Measurements from ENCODE around the gene STRN.
"Not testable (repeated sequence)": the region's sequence is repeated elsewhere in the genome, so short reads cannot be mapped to it uniquely, and the experiment has no call there.

The STRN gene

DNA sequence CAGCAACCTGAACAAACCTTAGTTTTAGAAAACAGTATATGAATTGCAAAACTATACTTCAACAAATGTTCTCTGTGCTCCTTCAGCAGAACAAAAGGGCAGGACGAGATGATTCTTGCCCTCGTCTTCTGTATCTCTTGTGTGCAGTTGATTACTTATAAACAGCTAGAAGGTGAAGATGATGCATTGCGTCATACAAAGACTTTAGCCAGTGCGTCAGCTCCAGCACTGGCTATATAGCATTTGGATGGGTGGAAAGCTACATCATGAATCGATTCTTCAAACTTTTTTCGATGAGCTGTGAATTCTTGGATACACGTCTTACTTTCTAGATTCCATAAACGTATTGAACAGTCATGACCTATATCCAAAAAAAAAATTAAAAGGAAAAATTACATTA, 117.1 kb downstream of the STRN start:
- no peak for DNase-seq (ENCODE audit: low read depth in 3 of 3, low spot score in 1 of 3)

- no peak for DNase-seq (ENCODE audit: low read depth in 3 of 3, low spot score in 1 of 3)
Observed at GRCh38 chr2:36843838-36844237, 122.5 kb downstream of the STRN start.

GRCh38 chr2:36839976-36840617, 126.2 kb downstream of the STRN start:
- DNase-seq (ENCODE audit: low read depth in 3 of 3, low spot score in 1 of 3) = no peak

DNA sequence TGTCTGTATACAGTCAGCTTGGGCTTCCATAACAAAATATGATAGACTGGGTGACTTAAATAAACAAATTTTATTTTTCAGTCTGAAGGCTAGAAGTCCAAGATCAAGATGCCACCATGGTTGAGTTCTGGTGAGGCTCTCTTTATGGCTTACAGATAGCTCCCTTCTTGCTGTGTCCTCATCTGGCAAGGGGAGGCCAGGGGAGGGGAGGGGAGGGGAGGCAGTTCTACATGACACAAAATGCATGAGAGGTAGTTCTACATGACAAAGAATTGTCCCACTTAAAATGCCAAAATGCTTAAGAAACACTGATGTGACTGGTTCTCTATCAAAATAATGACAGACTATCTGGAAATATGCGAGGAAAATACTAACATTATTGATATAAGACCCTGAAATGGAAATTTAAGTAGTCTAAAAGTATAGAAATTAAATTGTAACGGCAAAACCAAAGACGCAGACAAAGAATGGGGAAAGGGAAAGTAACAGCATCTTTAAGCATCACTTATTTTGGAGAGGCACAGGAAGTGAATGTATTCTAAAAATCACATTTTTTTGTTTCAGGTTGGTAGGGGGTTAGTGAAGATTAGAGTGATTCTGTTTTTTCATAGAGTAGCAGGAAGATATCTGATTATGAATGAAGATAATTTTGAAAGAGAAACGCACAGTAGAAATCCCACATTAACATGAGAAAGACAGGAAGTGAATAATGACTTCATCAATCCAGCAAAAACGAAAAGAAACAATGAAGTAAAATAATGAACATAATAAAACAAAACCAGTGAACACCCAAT, 131.4 kb downstream of the STRN start:
- no peak for DNase-seq (ENCODE audit: low read depth in 3 of 3, low spot score in 1 of 3)

DNA sequence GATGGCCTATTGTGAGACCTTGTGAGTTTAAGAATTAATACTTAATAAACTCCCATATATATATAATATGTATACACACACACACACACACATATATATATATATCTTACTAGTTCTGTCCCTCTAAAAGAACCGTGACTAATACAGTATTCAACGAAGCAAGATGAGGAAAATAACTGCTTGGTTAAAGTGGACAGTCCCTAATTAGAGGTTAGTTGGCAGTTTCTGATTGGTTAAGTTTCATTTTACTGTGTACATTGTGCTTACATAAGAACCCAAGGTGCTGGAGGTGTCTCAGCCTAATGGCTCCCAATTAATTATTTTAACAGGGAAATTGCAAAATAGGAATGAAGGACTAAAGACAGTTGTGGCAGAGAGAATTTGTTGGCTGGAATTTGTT, 132.1 kb downstream of the STRN start:
- DNase-seq (ENCODE audit: low read depth in 3 of 3, low spot score in 1 of 3) = no peak

- DNase-seq (ENCODE audit: low read depth in 3 of 3, low spot score in 1 of 3) = no peak
Observed at GRCh38 chr2:36831185-36831584, 135.2 kb downstream of the STRN start.

DNA sequence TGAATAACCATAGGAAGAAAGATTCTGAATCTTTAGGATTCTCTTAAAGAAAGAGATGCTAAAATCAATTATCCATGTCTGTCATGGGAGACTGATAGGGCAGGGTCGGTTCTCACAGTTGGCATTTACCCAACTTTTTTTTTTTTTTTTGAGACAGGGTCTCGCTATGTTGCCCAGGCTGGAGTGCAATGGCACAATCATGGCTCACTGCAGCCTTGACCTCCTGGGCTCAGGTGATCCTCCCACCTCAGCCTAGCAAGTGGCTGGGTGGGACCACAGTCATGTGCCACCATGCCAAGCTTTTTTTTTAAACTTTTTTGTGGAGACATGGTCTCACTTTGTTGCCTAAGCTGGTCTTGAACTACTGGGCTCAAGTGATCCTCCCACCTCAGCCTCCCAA, 141.7 kb downstream of the STRN start:
- DNase-seq (ENCODE audit: low read depth in 3 of 3, low spot score in 1 of 3) = not testable (repeated sequence)

GRCh38 chr2:36824273-36824672, 142.1 kb downstream of the STRN start:
- DNase-seq (ENCODE audit: low read depth in 3 of 3, low spot score in 1 of 3) = no peak

DNA sequence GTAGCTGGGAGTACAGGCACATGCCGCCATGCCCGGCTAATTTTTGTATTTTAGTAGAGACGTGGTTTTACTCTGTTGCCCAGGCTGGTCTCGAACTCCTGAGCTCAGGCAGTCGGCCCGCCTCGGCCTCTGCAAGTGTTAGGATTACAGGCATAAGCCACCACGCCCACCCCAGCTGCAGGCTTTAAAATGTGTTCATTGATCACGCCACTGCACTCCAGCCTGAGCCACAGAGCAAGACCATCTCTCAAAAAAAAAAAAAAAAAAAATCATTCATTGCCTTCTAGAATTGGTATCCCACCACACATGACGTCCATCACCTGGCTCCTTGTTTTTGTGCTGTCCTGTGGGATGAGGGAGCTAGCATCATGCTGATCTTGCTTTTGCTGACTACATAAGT, 142.5 kb downstream of the STRN start:
- DNase-seq (ENCODE audit: low read depth in 3 of 3, low spot score in 1 of 3) = no peak

DNA sequence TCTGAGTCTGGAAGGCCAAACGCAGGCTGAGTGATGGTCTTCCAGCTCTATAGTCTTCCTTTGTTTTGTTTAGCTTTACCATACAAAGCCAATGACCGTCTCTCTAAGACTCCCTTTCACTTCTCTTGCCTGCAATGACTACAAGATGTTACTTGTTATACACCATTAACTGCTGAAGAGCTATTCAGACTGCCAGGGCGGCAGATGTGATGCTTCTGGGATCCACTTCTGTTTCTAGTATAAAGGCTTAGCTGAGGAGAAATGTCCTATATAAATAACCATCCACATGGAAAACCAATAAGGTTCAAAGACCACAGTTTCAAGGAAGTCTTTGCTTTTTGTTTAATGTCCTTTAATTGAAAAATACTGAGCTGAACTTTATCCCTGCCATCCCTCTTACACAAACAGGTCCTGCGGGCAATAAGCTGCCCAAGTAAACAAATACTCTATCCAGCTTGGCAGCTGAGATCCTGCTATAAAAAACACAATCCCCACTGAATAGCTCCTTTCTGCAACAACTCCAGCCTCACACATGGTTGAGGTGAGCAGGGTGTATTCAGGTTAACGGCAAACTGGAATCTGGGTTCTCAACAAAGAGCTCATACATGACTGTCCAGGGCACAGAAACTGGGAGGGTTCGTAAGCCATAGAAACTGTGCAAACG, 145.3 kb downstream of the STRN start:
- no peak for DNase-seq (ENCODE audit: low read depth in 3 of 3, low spot score in 1 of 3)

DNA sequence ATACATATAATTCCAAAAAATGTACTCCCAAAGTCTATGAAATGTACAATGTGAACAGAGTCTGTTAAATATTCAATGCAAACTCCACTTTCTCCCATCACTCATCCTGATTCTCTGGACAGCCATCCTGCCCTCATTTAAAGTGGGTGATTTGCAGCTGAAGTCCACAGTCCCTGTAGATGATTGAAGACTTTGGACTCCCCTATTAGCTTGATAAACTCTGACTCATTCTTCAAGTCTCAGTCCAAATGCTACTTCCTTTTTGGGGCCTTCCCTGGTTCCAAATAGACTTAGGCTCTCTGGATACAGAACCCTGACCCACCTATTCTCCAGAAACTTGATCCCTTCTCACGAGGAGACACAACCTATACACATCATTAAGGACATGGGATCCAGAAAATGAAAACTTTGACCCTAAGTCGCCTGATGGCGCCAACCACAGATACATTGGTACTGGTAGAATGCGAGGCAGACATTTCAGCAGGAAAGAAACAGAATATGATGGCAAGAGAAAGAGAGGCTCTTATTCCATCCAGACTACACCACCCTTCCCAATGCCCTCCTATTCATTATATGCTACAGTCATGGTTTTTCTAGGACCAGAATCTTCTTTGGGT, 147.1 kb downstream of the STRN start:
- DNase-seq (ENCODE audit: low read depth in 3 of 3, low spot score in 1 of 3) = no peak

GRCh38 chr2:36818542-36818941, 147.8 kb downstream of the STRN start:
- DNase-seq (ENCODE audit: low read depth in 3 of 3, low spot score in 1 of 3) = no peak

DNA sequence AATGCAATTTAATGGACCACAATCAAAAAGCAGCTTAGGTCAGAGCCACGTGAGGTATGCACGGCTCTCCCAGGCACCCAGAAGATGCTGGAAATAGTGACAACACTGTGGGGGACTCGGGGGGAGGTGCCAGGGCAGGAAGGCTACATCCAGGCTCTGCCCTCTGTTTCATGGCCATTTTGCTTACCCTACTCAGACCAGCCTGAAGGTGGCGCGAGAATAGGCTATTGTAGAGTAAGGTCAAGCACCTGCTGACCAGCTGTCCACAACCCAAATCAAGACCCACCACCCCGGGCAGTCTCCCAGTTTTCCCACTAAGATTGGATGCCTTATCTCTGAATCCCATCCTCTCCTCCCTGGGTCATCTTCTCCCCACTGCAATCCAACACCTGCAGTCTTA, 154.1 kb downstream of the STRN start:
- DNase-seq (ENCODE audit: low read depth in 3 of 3, low spot score in 1 of 3) = no peak

DNA sequence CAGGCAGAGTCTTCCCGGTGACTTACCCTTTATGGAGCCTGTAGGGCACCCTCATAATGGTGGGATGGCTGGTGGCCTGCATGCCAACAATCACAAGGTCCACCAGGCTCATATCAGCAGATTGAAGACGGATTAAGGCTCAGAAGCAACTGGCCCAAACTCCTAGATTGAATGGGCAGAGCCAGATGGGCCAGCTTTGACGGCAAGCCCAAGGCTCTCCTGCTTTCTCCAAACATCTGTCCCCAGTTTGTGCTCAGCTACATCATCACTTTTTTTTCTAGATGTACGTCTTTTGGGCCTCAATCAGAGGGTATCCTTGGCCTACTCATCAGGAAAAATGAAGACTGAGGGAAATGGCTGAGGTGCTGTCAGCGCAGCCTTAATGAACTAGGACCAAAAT, 155.3 kb downstream of the STRN start:
- DNase-seq (ENCODE audit: low read depth in 3 of 3, low spot score in 1 of 3) = no peak

- no peak for DNase-seq (ENCODE audit: low read depth in 3 of 3, low spot score in 1 of 3)
Observed at GRCh38 chr2:36809069-36809445, 157.3 kb downstream of the STRN start.

DNA sequence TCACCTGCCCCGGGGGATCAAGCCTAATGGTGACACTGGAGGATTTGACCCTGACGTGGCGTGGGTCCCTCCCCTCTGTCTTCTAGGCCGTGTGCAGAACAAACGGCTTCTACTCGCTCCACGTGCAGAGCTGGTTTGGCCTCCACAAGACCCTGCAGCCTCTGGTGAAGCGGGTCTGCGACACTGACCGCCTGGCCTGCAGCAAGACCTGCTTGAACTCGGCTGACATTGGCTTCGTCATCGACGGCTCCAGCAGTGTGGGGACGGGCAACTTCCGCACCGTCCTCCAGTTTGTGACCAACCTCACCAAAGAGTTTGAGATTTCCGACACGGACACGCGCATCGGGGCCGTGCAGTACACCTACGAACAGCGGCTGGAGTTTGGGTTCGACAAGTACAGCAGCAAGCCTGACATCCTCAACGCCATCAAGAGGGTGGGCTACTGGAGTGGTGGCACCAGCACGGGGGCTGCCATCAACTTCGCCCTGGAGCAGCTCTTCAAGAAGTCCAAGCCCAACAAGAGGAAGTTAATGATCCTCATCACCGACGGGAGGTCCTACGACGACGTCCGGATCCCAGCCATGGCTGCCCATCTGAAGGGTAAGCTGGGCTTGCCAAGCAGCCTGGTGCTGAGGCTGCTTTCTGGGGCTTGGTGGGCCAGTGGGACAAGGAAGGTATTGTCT, 157.8 kb downstream of the STRN start:
- no peak for DNase-seq (ENCODE audit: low read depth in 3 of 3, low spot score in 1 of 3)

- DNase-seq (ENCODE audit: low read depth in 3 of 3, low spot score in 1 of 3) = no peak
Observed at GRCh38 chr2:36807223-36807886, 159.0 kb downstream of the STRN start.

DNA sequence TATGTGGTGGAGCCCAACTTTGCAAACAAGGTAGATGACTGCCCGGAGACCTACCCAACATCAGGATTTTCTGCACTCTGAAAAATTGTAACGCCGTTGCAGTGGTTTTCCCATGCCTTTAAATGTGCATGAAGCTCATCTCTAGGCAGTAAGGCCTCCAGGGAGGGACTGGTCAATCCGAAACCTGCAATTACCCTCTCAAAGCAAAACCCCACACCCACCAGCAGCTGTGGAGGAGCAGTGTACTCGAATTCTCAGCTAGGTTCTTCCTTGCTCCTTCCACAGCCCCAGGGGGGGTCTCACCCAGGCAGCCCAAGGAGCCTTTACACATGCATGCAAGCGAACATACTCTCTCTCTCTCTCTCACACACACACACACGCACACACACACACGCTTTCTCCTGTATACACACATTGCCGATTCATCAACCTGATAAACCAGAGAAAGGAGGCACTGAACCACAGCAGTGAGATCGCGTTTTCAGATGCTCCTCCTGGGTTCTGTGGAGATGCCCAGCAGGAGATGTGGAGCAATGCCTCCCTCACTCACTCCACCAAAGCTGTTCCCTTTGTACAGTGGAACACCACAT, 160.6 kb downstream of the STRN start:
- no peak for DNase-seq (ENCODE audit: low read depth in 3 of 3, low spot score in 1 of 3)

DNA sequence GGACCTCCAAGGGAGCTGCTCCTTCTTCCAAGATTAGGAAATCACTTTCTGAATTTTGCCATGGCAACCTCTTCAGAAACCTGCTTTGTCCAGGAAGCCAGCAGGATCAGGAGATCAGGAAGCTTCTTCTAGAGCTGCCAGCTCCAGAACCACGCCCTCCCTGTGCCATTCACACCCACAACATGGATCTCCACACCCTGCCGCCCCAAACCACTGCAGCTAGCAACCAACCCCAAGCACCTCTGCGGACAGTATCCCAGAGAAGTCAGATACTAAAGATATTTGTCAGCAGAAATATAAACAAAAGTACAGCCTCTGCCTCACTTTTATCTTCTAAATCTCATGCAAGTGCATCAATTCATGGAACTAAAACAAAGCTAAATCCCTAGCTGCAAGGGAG, 163.4 kb downstream of the STRN start:
- no peak for DNase-seq (ENCODE audit: low read depth in 3 of 3, low spot score in 1 of 3)

GRCh38 chr2:36801088-36801487, 165.2 kb downstream of the STRN start:
- no peak for DNase-seq (ENCODE audit: low read depth in 3 of 3, low spot score in 1 of 3)

DNA sequence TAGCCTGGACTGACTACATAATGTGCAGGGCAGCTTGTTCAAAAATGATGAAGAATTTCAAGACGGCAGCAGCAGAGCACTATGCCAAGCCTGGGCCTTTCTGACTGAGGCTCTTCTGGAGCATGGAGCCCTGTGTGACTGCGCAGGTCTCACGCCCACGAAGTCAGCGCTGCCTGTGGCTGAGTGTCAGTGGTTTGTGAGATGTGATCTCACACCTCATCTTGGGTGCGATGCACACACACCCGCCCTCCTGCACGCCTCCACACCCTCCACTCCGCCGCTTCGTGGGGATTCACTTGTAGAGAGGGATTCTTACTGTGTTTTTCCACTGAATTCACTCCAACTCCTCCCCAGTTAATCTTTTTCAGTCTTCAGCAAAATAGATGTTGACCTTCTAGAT, 166.0 kb downstream of the STRN start:
- no peak for DNase-seq (ENCODE audit: low read depth in 3 of 3, low spot score in 1 of 3)

Data from stimulated activated CD4-positive, alpha-beta T cell treated with anti-CD3 and anti-CD28 coated beads, TNF-alpha, amount 100 ng/mL, for 1 hour (primary cell).